ENCODE data around the gene CCDC12.

- TF ChIP-seq CTCF (conservative IDR thresholded peaks at IDR 0.05; ENCODE audit: low read depth, low read length) (no peak), EZH2phosphoT487 (IDR thresholded peaks at IDR 0.05; ENCODE audit: borderline replicate concordance, low read length) (no peak)
These were observed 29.7 kb upstream of the CCDC12 start for GRCh38 chr3:47006145-47006651.
